GM19023 (cell line): ENCODE measurements around the gene TRIP13.
A peak's percentile ranks its signal among the peaks of the same experiment; 100 is the strongest.

Experiments used
- ATAC-seq: cut with Tn5 transposase; IDR thresholded peaks from one replicate; pipeline ENCODE4 v1.9.1; 2021; ENCODE audit warnings: mild to moderate bottlenecking, moderate library complexity; ENCODE audit not compliant: unreplicated experiment

The TRIP13 gene

GRCh38 chr5:949815-950560 is 57.3 kb downstream of the TRIP13 start:
- no peak for ATAC-seq

GRCh38 chr5:951940-952596 is 59.4 kb downstream of the TRIP13 start:
- ATAC-seq: no peak

- ATAC-seq: no peak
Observed at GRCh38 chr5:952597-953271, 60.0 kb downstream of the TRIP13 start.

- ATAC-seq: no peak
Observed at GRCh38 chr5:953535-954449, 61.1 kb downstream of the TRIP13 start.

GRCh38 chr5:955886-956761 is 63.4 kb downstream of the TRIP13 start:
- no peak for ATAC-seq

- peak; percentile 81 for ATAC-seq
Observed at GRCh38 chr5:956941-957747, 64.5 kb downstream of the TRIP13 start.

- ATAC-seq: no peak
Observed at GRCh38 chr5:957748-958485, 65.2 kb downstream of the TRIP13 start.

GRCh38 chr5:958701-959571 is 66.3 kb downstream of the TRIP13 start:
- ATAC-seq: no peak

- ATAC-seq: no peak
Observed at GRCh38 chr5:959581-960531, 67.2 kb downstream of the TRIP13 start.

- no peak for ATAC-seq
Observed at GRCh38 chr5:960551-960950, 67.9 kb downstream of the TRIP13 start.

GRCh38 chr5:961002-961710 is 68.5 kb downstream of the TRIP13 start:
- no peak for ATAC-seq

GRCh38 chr5:961711-962240 is 69.1 kb downstream of the TRIP13 start:
- ATAC-seq: no peak

GRCh38 chr5:962386-962785 is 69.7 kb downstream of the TRIP13 start:
- ATAC-seq: no peak

- ATAC-seq: no peak
Observed at GRCh38 chr5:962801-963200, 70.1 kb downstream of the TRIP13 start.

- ATAC-seq: no peak
Observed at GRCh38 chr5:963310-963672, 70.6 kb downstream of the TRIP13 start.
